Measurements from ENCODE around the gene CPPED1.

The CPPED1 gene

DNA sequence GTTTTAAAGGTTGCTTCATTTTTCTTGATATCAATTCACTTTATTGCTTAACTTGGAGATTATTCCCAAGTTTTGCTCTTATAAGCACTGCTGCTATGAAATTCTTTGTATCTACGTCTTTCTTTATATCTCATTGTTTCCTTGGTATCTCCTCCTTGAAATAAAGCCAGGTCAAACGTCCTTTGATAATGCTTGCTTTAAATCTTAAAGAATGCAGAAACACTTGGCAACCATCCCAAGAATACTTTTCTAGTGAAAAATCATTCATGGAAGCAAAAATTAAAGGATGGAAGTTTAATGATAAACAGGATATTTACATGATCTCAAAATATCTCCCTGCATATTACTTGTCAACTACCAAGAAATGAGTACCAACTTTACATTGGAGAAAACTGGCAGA, 175.2 kb downstream of the CPPED1 start:
- DNase-seq, result no peak

DNA sequence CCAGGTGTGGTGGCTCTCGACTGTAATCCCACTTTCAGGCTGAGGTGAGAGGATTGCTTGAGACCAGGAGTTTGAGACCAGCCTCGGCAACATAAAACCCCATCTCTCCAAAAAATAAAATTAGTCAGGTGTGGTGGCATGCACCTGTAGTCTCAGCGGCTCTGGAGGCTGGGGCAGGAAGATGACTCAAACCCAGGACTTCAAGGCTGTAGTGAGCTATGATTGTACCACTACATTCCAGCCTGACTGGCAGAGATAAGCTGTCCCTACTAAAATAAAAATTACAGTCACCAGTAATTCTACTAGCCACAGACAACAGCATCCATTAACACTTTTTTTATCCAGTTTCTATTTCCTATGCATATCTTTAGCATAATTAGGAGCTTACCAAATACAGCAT, 176.3 kb downstream of the CPPED1 start:
- no peak for DNase-seq

DNA sequence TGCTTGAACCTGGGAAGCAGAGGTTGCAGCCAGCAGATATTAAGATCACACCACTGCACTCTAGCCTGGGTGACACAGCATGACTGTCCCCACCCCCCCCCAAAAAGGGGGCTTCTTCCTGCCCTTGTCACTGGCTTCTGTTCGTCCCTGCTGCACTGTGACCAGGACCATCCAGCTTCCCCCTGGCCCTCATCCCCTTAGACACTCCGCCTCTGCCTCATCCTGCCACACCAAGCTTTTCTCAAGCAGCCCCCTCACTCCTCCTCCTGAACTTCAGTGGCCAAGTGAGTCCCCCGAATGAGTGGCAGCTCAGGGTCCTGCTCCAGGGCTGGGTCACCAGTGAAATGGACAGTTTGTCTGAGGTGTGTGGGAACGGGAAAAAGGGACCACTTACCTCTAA, 177.3 kb downstream of the CPPED1 start:
- no peak for DNase-seq

DNA sequence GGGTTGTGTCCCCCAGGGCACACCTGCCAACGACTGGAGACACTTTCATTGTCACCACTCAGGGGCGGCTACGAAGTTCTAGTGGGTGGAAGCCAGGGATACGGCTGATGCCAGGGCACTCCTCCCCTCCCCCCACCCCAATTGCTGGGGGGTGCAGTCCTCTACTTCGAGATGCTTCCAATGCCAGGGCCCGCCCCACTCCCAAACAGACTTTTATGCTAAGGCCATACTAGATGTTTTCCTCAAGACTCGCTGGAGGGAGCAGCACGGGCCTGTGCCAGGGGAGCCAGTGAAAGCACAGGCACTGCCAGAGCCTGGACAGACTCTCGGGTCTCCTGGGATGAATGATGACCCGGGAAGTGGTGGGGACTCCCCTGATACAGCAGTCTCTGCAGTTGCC, 178.0 kb downstream of the CPPED1 start:
- no peak for DNase-seq

DNA sequence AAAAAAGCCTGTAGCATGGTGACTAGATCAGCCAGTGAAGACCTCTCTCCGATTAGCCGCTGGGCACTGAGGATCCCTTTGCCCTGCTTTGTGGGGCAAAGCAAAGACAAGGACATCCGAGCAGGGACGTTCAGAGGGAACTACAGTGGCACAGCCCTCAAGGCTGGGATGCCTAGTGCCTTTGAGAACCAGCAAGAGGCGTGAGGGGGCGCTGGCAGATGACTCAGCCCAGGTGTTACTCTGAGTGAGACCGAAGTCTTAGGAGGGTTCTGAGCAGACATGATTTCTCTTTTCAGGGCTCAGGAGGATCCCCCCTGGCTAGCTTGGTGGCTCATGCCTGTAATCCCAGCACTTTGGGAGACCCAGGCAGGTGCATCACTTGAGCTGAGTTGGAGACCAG, 178.6 kb downstream of the CPPED1 start:
- no peak for DNase-seq

DNA sequence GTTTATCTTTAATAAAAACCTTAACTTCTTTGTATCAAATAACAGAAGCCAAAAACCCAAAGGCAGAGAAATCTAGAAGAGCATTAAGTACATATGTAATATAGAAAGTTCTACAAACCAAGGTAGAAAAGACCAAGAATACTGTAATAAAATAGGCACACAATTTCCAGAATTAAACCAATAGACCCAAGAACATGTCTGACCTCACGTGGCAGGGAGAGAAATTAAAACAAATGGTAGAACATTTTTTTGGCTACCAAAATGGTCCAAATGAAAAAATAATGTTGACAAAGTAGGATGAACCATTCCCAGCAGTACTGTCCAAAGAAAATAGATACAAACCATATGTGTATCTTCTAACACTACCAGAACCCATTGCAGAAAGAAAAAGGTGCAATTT, 183.5 kb downstream of the CPPED1 start:
- no peak for DNase-seq

DNA sequence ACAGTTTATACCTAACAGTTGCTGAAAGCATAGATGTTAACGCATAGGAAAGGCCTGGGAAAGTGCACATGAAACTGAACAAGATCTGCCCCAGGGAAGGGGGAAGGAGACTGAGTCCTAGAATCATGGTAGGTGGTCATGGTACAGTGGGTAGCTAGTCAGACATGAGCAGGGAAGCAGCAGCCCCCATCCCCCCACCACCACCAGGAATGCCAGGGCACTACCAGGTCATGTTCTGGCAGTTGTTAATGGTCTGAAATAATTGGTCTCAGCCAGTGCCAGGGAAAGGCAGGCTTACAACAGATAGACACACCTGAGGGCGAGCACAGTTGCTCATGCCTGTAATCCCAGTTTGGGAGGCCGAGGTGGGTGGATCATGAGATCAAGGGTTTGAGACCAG, 185.2 kb downstream of the CPPED1 start:
- no peak for DNase-seq

DNA sequence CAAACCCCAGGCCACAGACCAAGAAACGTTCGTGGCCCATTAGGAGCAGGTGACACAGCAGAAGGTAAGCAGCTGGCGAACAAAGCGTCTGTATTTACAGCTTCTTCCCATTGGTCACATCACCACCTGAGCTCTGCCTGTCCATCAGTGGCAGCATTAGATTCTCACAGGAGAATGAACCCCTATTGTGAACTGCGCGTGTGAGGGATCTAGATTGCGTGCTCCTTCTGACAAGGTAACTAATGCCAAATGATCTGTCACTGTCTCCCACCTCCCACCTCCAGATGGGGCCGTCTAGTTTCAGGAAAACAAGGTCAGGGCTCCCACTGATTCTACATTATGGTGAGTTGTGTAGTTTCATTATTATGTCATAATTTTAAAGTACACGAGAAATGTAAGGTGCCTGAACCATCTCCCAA, 186.3 kb downstream of the CPPED1 start:
- DNase-seq, result no peak

DNA sequence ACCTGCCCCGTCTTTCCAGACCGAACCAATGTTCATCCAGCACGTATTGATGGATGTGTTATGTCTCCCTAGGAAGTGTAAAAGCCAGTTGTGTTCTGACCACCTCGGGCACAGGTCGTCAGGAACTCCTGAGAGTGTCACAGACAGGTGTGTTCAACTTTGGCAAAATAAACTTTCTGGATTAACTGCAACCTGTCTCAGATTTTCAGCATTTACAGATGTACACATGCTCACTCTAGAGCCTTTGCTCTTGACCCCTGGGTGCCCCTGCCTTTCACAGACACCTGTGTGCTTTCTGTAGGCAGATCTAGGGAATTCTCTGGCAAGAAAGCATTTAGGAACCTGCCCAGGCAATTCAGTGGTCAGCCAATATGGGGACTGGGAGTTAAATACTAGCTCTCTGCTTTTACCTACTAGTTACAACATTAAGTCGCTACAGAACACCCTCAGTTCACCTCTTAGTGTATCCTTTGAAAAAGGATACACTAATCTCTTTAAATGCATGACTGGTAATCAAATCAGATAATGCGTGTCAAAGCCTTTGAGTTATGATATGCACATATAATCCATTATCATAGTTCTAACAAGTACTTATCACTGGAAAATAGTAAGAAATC, 188.9 kb downstream of the CPPED1 start:
- DNase-seq, result no peak

DNA sequence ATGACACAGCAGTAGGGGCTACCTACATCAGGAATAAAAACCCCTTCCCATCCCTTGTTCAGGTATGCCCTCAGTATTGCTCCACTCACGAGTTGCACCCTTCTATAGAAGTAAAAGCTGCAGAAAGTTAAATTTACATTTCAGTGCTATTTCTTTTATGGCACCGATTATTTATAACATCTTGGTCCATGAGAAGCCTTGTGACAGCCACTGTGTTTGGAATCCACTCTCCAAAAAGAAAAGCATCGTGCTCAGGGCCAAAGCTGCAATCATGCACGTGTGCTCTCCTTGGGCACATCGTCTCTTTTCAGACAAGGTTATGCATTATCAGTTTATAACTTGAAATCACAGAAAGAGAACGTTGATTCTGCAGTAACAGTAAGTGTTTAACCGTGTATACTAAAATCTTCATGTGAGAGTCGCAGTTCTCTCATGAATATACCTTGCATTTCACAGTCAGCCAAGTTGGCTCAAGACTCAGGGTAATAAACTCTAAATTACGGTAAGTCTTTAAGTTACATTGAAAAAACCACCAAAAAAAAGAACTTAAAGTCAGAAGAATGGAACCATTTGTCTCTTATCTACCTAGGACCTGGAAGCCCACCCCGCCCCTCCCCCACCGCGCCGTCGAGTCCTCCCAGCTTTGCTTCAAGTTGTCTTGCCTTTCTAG, 189.6 kb downstream of the CPPED1 start:
- DNase-seq, result no peak

DNA sequence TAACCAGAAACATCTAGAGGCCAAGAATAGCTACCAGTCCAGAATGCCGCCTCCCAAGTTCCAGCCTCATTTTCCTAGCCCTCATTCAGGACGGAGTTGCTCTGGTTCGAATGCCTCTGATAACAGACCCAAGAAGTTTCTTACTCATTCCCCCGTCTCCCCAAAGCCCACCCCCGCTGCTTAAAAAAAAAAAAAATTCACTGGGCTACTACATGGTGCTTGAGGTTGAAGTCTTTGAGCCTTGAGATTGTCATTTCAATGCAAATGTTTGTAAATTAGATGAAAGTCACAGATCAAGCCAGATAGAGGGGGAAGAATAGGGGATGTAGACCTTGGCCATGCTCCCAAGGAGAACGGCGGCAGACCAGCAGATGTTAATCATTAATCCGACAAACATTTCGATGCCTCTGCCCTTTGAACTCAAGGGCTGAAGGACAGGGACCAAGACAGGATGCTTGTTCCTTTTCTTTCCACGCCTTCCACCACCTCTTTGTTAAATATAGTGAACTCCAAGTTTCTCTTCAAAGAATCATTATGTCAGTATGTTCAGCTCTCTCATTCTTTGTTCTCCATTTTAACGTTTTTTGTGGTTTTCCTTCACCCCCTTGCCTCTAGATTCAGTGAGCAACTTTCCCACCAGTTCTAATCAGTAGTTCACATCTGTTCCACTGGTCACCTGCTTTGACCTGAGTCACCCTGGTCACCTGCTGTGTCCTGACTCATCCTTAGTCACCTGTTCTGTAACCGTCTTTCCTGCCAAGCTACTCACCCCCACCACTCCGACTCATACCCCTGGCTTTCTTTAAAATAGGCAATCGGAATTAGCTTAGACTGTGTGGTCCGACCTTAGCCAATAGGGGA, 190.3 kb downstream of the CPPED1 start:
- peak; percentile 32 for DNase-seq

DNA sequence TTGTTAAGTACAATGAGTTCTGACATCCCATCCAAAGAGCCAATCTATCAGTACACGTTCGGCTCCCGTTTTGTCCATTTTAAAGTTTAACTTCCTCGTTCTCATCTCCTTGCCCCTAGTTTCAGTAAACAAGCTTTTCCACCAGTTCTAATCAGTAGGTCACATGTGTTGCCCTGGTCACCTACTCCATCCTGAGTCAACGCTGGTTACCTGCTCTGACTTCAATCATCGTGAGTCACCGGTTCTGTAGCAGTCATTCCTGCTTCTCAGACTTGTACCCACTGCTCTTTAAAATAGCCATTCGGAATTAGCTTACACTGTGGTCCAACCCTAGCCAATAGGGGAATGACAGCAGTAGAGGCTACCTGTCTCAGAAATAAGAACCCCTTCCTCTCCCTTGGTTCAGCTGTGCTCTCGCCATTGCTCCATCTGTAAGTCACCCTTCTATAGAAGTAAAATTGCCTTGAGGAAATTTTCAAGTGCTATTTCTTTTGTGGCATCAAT, 191.0 kb downstream of the CPPED1 start:
- DNase-seq, result no peak

DNA sequence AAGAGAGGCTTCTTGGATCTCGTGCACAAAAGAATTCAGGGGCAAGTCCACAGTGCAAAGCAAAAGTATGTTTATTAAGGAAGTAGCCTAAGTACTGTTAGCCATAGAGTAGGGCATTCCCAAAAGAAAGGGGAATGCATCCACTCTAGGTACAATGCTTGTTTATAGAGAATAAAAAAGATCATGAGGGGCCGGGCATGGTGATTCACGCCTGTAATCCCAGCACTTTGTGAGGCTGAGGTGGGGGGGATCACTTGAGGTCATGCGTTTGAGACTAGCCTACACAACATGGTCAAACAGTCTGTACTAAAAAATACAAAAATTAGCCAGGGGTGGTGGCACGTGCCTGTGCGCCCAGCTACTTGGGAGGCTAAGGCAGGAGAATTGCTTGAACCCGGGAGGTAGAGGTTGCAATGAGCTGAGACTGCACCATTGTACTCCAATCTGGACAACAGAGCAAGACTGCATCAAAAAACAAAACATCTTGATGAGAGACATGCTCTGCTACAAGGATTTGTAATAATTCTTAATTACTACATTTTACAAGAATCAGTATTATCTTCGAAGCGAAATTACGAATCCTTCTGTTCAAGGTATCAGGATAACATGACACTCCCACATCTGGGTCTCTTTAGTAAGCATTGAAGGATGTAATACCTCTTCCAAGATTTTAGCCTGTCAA, 191.6 kb downstream of the CPPED1 start:
- no peak for DNase-seq

DNA sequence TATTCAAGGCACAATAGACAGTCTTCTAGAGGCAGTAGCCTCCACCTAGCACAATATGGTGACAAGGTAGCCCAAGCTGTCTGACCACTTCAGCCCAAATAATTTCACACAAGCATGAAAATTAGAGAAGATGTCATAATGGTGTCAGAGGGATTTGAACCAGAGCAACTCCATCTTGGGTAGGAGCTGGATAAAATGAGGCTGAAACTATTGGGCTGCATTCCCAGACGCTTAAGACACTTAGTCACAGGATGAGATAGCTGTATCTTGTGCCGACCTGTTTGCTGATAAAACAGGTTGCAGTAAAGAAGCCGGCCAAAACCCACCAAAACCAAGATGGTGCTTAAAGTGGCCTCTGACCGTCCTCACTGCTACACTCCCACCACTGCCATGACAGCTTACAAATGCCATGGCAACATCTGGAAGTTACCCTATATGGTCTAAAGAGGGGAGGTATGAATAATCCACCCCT, 192.6 kb downstream of the CPPED1 start:
- DNase-seq, result no peak

DNA sequence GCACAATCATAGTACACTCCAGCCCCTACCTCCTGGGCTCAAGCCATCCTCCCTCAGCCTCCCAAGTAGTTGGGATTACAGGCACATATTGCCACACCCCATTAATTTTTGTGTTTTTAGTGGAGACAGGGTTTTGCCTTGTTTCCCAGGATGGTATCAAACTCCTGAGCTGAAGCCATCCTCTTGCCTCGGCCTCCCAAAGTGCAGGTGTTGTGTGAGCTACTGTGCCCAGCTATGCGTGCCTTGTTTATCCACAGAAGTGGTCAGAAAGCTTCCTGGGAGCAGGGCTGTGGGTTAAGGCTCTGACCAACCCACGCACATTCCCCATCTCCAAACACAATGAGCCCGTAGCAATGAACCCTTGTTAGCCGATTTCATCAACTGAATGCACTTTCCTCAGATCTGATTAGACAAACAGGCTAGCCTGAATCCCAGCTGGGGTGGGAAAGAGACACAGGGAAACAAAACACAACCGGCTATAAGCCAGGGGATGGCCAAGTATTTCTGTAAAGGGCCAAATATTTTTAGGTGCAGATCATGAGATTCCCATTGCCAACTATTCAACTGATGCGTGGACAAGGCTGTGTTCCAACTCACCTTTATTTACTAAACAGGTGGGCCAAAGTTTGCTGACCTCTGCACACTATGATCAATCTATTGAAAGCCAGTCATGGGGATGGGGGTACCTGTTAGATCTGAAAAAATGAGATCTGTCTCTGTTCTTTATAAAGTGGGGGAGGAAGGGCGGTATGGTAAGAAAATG, 193.6 kb downstream of the CPPED1 start:
- DNase-seq, result no peak
